BJ (cell line): ENCODE data around the gene SAMD11. TPM values are rescaled to one million over a fixed set of nuclear protein-coding genes. Genes with fewer than 3 reads are reported as not detected.

Experiments
- CTCF ChIA-PET: fragments of 350-600 bp; formaldehyde crosslinking; extraction: SDS; loops from one replicate; lab custom pipeline; 2021; ENCODE audit warnings: antibody characterized with exemption, inconsistent platforms; lab: Yijun Ruan, JAX
- POLR2A ChIA-PET: fragments of 300-600 bp; sonication (Branson Sonifier 250); formaldehyde crosslinking; extraction: SDS; loops from one replicate; lab custom pipeline; 2021; ENCODE audit warnings: antibody characterized with exemption; lab: Charles Lee
- DNase-seq: peaks from one replicate; pipeline ENCODE4 v3.0.0-alpha.2; 2011; ENCODE audit warnings: low read depth
- H3K27me3 ChIP-seq: 2 replicates; pipeline ENCODE4 v1.6.0; 2011; ENCODE audit warnings: low read length; ENCODE audit not compliant: control insufficient read depth, insufficient read depth
- H3K36me3 ChIP-seq: 2 replicates; pipeline ENCODE4 v1.5.1; 2011; ENCODE audit warnings: low read length; ENCODE audit not compliant: control insufficient read depth, insufficient read depth
- H3K4me3 ChIP-seq: 2 replicates; pipeline ENCODE4 v1.5.1; 2011; ENCODE audit warnings: low read depth, mild to moderate bottlenecking, control low read depth, low read length
- polyA plus RNA-seq: library from polyadenylated mRNA; depleted of rRNA; stranded (reverse); fragments of >200 nt; gene quantifications from 2 replicates; pipeline ENCODE4 v1.2.3, GENCODE V29; 2011
- TF ChIP-seq, protein P1 (sequence below): IDR thresholded peaks from 2 replicates; pipeline ENCODE4 v1.5.1; 2011; ENCODE audit warnings: low read depth, mild to moderate bottlenecking, control low read depth, inconsistent platforms, low read length, moderate library complexity; ENCODE audit not compliant: insufficient read depth

The SAMD11 gene
- polyA plus RNA-seq, 1 experiment: 10.0 TPM

GRCh38 chr1:923991-924655 is 400 bp downstream of the SAMD11 start:
- ChIA-PET CTCF (no interaction called here), POLR2A (no interaction called here)
- TF ChIP-seq, protein P1, sequence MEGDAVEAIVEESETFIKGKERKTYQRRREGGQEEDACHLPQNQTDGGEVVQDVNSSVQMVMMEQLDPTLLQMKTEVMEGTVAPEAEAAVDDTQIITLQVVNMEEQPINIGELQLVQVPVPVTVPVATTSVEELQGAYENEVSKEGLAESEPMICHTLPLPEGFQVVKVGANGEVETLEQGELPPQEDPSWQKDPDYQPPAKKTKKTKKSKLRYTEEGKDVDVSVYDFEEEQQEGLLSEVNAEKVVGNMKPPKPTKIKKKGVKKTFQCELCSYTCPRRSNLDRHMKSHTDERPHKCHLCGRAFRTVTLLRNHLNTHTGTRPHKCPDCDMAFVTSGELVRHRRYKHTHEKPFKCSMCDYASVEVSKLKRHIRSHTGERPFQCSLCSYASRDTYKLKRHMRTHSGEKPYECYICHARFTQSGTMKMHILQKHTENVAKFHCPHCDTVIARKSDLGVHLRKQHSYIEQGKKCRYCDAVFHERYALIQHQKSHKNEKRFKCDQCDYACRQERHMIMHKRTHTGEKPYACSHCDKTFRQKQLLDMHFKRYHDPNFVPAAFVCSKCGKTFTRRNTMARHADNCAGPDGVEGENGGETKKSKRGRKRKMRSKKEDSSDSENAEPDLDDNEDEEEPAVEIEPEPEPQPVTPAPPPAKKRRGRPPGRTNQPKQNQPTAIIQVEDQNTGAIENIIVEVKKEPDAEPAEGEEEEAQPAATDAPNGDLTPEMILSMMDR: no peak
- Histone ChIP-seq H3K4me3 (peak overlapping the region; percentile 61), H3K36me3 (no peaks in the 10 kb centered on the region; the same call in 1 of the 2 replicates), H3K27me3 (no peaks in the 10 kb centered on the region)
- no peak for DNase-seq

- TF ChIP-seq, protein P1: peak; percentile 27; the same call in 1 of the 2 replicates
- H3K27me3 ChIP-seq: no peaks in the 10 kb centered on the region
- peak overlapping the region; percentile 61 for H3K4me3 ChIP-seq
- DNase-seq: no peak
- ChIA-PET POLR2A (no interaction called here), CTCF (no interaction called here)
- H3K36me3 ChIP-seq: no peaks in the 10 kb centered on the region; the same call in 1 of the 2 replicates
Observed at GRCh38 chr1:924656-925560, 1.2 kb downstream of the SAMD11 start.

- H3K4me3 ChIP-seq: peak overlapping the region; percentile 61
- no peak for DNase-seq
- H3K27me3 ChIP-seq: no peaks in the 10 kb centered on the region
- ChIA-PET CTCF (interaction anchor here (1.0 to 1.6 kb wide), 2 partner anchors 13 to 50 kb away, joined by 4 read pairs; no protein-coding TSS in a partner anchor), POLR2A (no interaction called here)
- peaks cover 3% of the 10 kb centered on the region for H3K36me3 ChIP-seq
- TF ChIP-seq, protein P1: peak; percentile 23; the same call in 1 of the 2 replicates
Observed at GRCh38 chr1:925561-926421, 2.1 kb downstream of the SAMD11 start.

GRCh38 chr1:927234-927633 is 3.5 kb downstream of the SAMD11 start:
- Histone ChIP-seq H3K4me3 (no peak overlapping the region), H3K27me3 (no peaks in the 10 kb centered on the region), H3K36me3 (peaks cover 3% of the 10 kb centered on the region)
- TF ChIP-seq, protein P1: no peak
- POLR2A ChIA-PET: no interaction called here
- no peak for DNase-seq
- CTCF ChIA-PET: no interaction called here
